OCI-LY1 (cell line): ENCODE measurements around the gene SLCO4C1.

Source experiments
- EZH2 ChIP-seq: fragments of 200-600 bp; sonication (generic), shearing (Covaris generic); IDR thresholded peaks from 2 replicates; pipeline ENCODE4 v1.8.0; 2017; ENCODE audit warnings: borderline replicate concordance, mixed run types, mild to moderate bottlenecking, antibody characterized with exemption, low read length, moderate library complexity, mixed read lengths
- TF ChIP-seq, protein P1 (sequence below): fragments of 200-600 bp; sonication (generic), shearing (Covaris generic); IDR thresholded peaks from 2 replicates; pipeline ENCODE4 v1.5.1; 2017; ENCODE audit warnings: mild to moderate bottlenecking, antibody characterized with exemption, low read length, moderate library complexity, mixed read lengths

- TF ChIP-seq, protein P1, sequence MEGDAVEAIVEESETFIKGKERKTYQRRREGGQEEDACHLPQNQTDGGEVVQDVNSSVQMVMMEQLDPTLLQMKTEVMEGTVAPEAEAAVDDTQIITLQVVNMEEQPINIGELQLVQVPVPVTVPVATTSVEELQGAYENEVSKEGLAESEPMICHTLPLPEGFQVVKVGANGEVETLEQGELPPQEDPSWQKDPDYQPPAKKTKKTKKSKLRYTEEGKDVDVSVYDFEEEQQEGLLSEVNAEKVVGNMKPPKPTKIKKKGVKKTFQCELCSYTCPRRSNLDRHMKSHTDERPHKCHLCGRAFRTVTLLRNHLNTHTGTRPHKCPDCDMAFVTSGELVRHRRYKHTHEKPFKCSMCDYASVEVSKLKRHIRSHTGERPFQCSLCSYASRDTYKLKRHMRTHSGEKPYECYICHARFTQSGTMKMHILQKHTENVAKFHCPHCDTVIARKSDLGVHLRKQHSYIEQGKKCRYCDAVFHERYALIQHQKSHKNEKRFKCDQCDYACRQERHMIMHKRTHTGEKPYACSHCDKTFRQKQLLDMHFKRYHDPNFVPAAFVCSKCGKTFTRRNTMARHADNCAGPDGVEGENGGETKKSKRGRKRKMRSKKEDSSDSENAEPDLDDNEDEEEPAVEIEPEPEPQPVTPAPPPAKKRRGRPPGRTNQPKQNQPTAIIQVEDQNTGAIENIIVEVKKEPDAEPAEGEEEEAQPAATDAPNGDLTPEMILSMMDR = no peak
- TF ChIP-seq EZH2 = no peak
Measured at GRCh38 chr5:102229685-102230084, 66.4 kb downstream of the SLCO4C1 start.
